ENCODE results near the gene FAM107B.

FAM107B gene

GRCh38 chr10:14476641-14477407, 297.9 kb downstream of the FAM107B start:
- no peaks in the 10 kb centered on the region for H3K36me3 ChIP-seq
- TF ChIP-seq CTCF (IDR thresholded peaks at IDR 0.05): no peak
- peaks cover 81% of the 10 kb centered on the region for H3K27me3 ChIP-seq
- no peak overlapping the region for H3K27ac ChIP-seq
- no peak overlapping the region for H3K4me3 ChIP-seq (ENCODE audit: low read depth in 1 of 2, low read length in 1 of 2)
- H3K9me3 ChIP-seq: no peaks in the 10 kb centered on the region
- no peaks in the 10 kb centered on the region for H3K4me1 ChIP-seq (ENCODE audit: control insufficient read depth in 1 of 2, insufficient read depth in 1 of 2, low read depth in 1 of 2, low read length in 1 of 2)

- Histone ChIP-seq H3K27ac (no peak overlapping the region), H3K4me1 (ENCODE audit: control insufficient read depth in 1 of 2, insufficient read depth in 1 of 2, low read depth in 1 of 2, low read length in 1 of 2) (no peaks in the 10 kb centered on the region), H3K36me3 (no peaks in the 10 kb centered on the region), H3K4me3 (ENCODE audit: low read depth in 1 of 2, low read length in 1 of 2) (no peak overlapping the region), H3K9me3 (no peaks in the 10 kb centered on the region), H3K27me3 (peaks cover 88% of the 10 kb centered on the region)
- no peak for TF ChIP-seq CTCF (IDR thresholded peaks at IDR 0.05)
Measured at GRCh38 chr10:14476006-14476405, 298.7 kb downstream of the FAM107B start.

- peaks cover 88% of the 10 kb centered on the region for H3K27me3 ChIP-seq
- H3K9me3 ChIP-seq: no peaks in the 10 kb centered on the region
- H3K36me3 ChIP-seq: no peaks in the 10 kb centered on the region
- no peak overlapping the region for H3K27ac ChIP-seq
- no peak for TF ChIP-seq CTCF (IDR thresholded peaks at IDR 0.05)
- no peaks in the 10 kb centered on the region for H3K4me1 ChIP-seq (ENCODE audit: control insufficient read depth in 1 of 2, insufficient read depth in 1 of 2, low read depth in 1 of 2, low read length in 1 of 2)
- H3K4me3 ChIP-seq (ENCODE audit: low read depth in 1 of 2, low read length in 1 of 2): no peak overlapping the region
Measured at GRCh38 chr10:14474656-14475055, 300.0 kb downstream of the FAM107B start.

- Histone ChIP-seq H3K4me3 (ENCODE audit: low read depth in 1 of 2, low read length in 1 of 2) (no peak overlapping the region), H3K27ac (no peak overlapping the region), H3K36me3 (no peaks in the 10 kb centered on the region), H3K4me1 (ENCODE audit: control insufficient read depth in 1 of 2, insufficient read depth in 1 of 2, low read depth in 1 of 2, low read length in 1 of 2) (no peaks in the 10 kb centered on the region), H3K27me3 (peaks cover 75% of the 10 kb centered on the region), H3K9me3 (no peaks in the 10 kb centered on the region)
- TF ChIP-seq CTCF (IDR thresholded peaks at IDR 0.05): no peak
Measured at GRCh38 chr10:14470920-14471319, 303.8 kb downstream of the FAM107B start.

- Histone ChIP-seq H3K4me1 (ENCODE audit: control insufficient read depth in 1 of 2, insufficient read depth in 1 of 2, low read depth in 1 of 2, low read length in 1 of 2) (no peaks in the 10 kb centered on the region), H3K9me3 (no peaks in the 10 kb centered on the region), H3K27me3 (peaks cover 55% of the 10 kb centered on the region), H3K27ac (no peak overlapping the region), H3K4me3 (ENCODE audit: low read depth in 1 of 2, low read length in 1 of 2) (no peak overlapping the region), H3K36me3 (no peaks in the 10 kb centered on the region)
- TF ChIP-seq CTCF (IDR thresholded peaks at IDR 0.05): no peak
Measured at GRCh38 chr10:14468726-14469125, 306.0 kb downstream of the FAM107B start.
